GM12891 (cell line): Measurements from ENCODE around the gene ZNHIT2.

Experiments used
- POLR2A ChIP-seq: IDR thresholded peaks from 2 replicates; pipeline ENCODE4 v1.6.1; 2011; ENCODE audit warnings: low read depth, low read length, control low read depth
- POLR2AphosphoS5 ChIP-seq: IDR thresholded peaks from 2 replicates; pipeline ENCODE4 v1.6.1; 2011; ENCODE audit warnings: low read depth, low read length, control low read depth

DNA sequence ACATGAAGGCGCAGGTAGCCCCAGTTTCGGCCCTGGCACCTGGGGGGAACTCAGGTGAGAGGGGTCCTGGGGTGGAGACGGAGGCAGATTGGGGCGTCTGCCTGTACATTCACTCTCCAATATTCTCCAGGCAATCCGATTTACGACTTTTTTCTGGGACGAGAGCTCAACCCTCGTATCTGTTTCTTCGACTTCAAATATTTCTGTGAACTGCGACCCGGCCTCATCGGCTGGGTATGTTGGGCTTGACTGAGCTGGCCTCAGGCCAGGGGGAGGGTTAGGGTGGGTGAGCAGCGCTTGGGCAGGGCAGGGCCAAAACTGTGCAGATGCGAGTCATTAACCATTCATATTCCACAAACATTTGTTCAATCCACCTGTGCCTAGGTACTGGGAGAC is 4.1 kb downstream of the ZNHIT2 start:
- no peak for TF ChIP-seq POLR2A
- TF ChIP-seq POLR2AphosphoS5 = no peak
